Measurements from ENCODE around the gene ERVK3-1. TPM values are rescaled to one million over a fixed set of nuclear protein-coding genes. Genes with fewer than 3 reads are reported as not detected.

Gene ERVK3-1
- total and polyA plus RNA-seq, 2 of the 13 experiments (the other 11 are each of a cell fraction or from before 2014, with no cell fraction given), result 28.5 to 38.7 TPM

DNA sequence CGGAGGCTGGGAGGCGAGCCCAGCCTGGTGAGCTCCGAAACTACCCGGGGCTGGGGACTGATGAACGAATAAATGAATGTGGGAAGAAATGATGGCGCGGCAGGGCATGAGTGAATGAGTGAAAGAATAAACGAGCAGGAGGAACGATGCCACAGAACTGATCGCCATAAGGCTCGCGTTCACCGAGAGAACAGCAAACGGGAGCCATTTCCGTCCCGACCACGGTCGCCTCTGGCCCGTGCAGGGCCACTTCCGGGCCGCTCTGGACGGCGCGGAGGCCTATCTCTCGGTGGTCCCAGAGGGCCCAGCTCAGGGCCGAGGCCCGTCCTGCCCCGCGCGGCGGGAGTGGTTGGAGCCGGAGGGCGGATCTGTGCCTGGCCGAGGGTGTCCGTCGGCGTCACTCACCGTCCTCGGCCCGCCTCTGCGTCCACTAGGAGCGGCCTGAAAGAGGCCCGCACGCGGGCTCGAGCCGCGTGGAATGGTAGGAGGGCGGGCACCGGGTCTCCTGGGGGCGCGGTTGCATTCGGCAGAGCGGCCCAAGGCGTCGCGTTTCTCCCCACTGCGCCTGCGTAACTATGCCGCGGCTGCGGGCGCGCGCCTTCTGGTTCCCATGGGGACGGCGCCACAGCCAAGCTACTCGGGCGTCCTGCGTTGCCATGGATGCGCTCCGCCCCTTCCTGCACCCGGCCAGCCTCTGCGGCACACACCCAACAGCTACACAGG lies 57.3 kb downstream of the ERVK3-1 start, which contains the start of gene ZNF497 (continued):
- TF ChIP-seq, protein P1, sequence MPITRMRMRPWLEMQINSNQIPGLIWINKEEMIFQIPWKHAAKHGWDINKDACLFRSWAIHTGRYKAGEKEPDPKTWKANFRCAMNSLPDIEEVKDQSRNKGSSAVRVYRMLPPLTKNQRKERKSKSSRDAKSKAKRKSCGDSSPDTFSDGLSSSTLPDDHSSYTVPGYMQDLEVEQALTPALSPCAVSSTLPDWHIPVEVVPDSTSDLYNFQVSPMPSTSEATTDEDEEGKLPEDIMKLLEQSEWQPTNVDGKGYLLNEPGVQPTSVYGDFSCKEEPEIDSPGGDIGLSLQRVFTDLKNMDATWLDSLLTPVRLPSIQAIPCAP (CRISPR knock-in tag; IDR thresholded peaks at IDR 0.05; ENCODE audit: low read depth), result no peak
- TF ChIP-seq, protein P2, sequence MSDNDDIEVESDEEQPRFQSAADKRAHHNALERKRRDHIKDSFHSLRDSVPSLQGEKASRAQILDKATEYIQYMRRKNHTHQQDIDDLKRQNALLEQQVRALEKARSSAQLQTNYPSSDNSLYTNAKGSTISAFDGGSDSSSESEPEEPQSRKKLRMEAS (IDR thresholded peaks at IDR 0.05), result peak; percentile 77
- TF ChIP-seq, protein P3, sequence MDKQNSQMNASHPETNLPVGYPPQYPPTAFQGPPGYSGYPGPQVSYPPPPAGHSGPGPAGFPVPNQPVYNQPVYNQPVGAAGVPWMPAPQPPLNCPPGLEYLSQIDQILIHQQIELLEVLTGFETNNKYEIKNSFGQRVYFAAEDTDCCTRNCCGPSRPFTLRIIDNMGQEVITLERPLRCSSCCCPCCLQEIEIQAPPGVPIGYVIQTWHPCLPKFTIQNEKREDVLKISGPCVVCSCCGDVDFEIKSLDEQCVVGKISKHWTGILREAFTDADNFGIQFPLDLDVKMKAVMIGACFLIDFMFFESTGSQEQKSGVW (CRISPR knock-in tag; IDR thresholded peaks at IDR 0.05; ENCODE audit: borderline replicate concordance), result no peak
- TF ChIP-seq POLR2A (IDR thresholded peaks at IDR 0.05; ENCODE audit: insufficient read depth in 1 of 2, low read depth in 2 of 2, low read length in 2 of 2), result peak; percentile 78 to 93
- TF ChIP-seq MTA1 (CRISPR knock-in tag; IDR thresholded peaks at IDR 0.05; ENCODE audit: borderline replicate concordance), result 0 out of 2 replicates have a peak, but pooled peaks have one; percentile 21
- TF ChIP-seq, protein P4, sequence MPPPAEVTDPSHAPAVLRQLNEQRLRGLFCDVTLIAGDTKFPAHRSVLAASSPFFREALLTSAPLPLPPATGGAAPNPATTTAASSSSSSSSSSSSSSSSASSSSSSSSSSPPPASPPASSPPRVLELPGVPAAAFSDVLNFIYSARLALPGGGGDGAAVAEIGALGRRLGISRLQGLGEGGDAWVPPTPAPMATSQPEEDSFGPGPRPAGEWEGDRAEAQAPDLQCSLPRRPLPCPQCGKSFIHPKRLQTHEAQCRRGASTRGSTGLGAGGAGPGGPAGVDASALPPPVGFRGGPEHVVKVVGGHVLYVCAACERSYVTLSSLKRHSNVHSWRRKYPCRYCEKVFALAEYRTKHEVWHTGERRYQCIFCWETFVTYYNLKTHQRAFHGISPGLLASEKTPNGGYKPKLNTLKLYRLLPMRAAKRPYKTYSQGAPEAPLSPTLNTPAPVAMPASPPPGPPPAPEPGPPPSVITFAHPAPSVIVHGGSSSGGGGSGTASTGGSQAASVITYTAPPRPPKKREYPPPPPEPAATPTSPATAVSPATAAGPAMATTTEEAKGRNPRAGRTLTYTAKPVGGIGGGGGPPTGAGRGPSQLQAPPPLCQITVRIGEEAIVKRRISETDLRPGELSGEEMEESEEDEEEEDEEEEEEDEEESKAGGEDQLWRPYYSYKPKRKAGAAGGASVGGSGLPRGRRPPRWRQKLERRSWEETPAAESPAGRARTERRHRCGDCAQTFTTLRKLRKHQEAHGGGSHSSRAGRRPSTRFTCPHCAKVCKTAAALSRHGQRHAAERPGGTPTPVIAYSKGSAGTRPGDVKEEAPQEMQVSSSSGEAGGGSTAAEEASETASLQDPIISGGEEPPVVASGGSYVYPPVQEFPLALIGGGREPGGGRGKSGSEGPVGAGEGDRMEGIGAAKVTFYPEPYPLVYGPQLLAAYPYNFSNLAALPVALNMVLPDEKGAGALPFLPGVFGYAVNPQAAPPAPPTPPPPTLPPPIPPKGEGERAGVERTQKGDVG (CRISPR knock-in tag; IDR thresholded peaks at IDR 0.05; ENCODE audit: borderline replicate concordance), result no peak
- TF ChIP-seq TAF1 (CRISPR knock-in tag; IDR thresholded peaks at IDR 0.05), result peak; percentile 93
- peak; percentile 32; the same call in 1 of the 2 replicates for TF ChIP-seq REPIN1 (CRISPR knock-in tag; IDR thresholded peaks at IDR 0.05; ENCODE audit: borderline replicate concordance, low read depth)
- TF ChIP-seq TBL1XR1 (IDR thresholded peaks at IDR 0.05; ENCODE audit: borderline replicate concordance, low read length, partially characterized antibody), result peak; percentile 17
- TF ChIP-seq ATF7-NPFF (CRISPR knock-in tag; IDR thresholded peaks at IDR 0.05; ENCODE audit: low read depth), result peak; percentile 79; the same call in 1 of the 2 replicates
- TF ChIP-seq, protein P5, sequence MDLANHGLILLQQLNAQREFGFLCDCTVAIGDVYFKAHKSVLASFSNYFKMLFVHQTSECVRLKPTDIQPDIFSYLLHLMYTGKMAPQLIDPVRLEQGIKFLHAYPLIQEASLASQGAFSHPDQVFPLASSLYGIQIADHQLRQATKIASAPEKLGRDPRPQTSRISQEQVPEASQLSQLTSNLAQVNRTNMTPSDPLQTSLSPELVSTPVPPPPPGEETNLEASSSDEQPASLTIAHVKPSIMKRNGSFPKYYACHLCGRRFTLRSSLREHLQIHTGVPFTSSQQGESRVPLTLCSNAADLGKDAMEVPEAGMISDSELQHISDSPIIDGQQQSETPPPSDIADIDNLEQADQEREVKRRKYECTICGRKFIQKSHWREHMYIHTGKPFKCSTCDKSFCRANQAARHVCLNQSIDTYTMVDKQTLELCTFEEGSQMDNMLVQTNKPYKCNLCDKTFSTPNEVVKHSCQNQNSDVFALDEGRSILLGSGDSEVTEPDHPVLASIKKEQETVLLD (CRISPR knock-in tag; IDR thresholded peaks at IDR 0.05; ENCODE audit: low read depth), result peak; percentile 86
- TF ChIP-seq SP5 (CRISPR knock-in tag; IDR thresholded peaks at IDR 0.05; ENCODE audit: borderline replicate concordance, low read depth), result peak; percentile 98
- TF ChIP-seq ZNF747 (CRISPR knock-in tag; IDR thresholded peaks at IDR 0.05; ENCODE audit: borderline replicate concordance), result 0 out of 2 replicates have a peak, but pooled peaks have one; percentile 39
- TF ChIP-seq, protein P6, sequence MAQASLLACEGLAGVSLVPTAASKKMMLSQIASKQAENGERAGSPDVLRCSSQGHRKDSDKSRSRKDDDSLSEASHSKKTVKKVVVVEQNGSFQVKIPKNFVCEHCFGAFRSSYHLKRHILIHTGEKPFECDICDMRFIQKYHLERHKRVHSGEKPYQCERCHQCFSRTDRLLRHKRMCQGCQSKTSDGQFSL (CRISPR knock-in tag; IDR thresholded peaks at IDR 0.05), result peak; percentile 60; the same call in 1 of the 2 replicates
- TF ChIP-seq ZNF232 (CRISPR knock-in tag; IDR thresholded peaks at IDR 0.05; ENCODE audit: borderline replicate concordance), result peak; percentile 73; the same call in 1 of the 2 replicates
- no peak for TF ChIP-seq KLF9 (CRISPR knock-in tag; IDR thresholded peaks at IDR 0.05; ENCODE audit: low read depth)
- 0 out of 2 replicates have a peak, but pooled peaks have one; percentile 37 for TF ChIP-seq ZNF598 (CRISPR knock-in tag; IDR thresholded peaks at IDR 0.05; ENCODE audit: borderline replicate concordance)
- 0 out of 2 replicates have a peak, but pooled peaks have one; percentile 6 for TF ChIP-seq RAD21 (CRISPR knock-in tag; IDR thresholded peaks at IDR 0.05)
- peak; percentile 93 for TF ChIP-seq SPEN (CRISPR knock-in tag; IDR thresholded peaks at IDR 0.05; ENCODE audit: low read depth)
- TF ChIP-seq ZNF839 (CRISPR knock-in tag; IDR thresholded peaks at IDR 0.05; ENCODE audit: borderline replicate concordance), result no peak
- peak; percentile 94 for TF ChIP-seq GATAD1 (CRISPR knock-in tag; IDR thresholded peaks at IDR 0.05)
- TF ChIP-seq CBX5 (CRISPR knock-in tag; IDR thresholded peaks at IDR 0.05; ENCODE audit: borderline replicate concordance), result peak; percentile 21; the same call in 1 of the 2 replicates
- peak; percentile 22; the same call in 1 of the 2 replicates for TF ChIP-seq NFYB (CRISPR knock-in tag; IDR thresholded peaks at IDR 0.05)
